ENCODE measurements around the gene VEPH1.

VEPH1 gene

DNA sequence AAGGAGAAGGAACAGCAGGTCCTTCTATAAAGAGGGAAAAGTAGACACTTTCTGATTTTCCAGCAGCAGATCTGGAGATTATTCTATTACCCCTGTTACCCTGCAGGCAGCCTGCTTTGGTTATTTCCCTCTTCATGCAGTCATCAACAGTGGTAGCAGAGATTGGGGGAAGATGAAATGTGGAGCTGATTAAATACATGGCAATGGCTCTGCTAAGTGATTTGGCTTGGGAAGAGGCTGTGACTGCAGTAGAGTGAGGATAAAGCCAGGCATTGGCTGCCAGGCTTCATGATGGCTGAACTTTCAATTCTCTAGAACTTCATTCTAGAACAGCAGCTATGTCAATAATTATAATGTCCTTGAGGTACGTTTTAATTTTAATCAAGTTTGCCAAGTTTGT is 37.5 kb downstream of the VEPH1 start:
- no peak for DNase-seq
- Histone ChIP-seq H3K9me3 (ENCODE audit: insufficient read depth, low read length, severe bottlenecking) (no peaks in the 10 kb centered on the region), H3K4me2 (ENCODE audit: insufficient read depth, low read length) (no peak overlapping the region), H3K4me3 (ENCODE audit: low read depth in 1 of 2, low read length in 2 of 2) (no peak overlapping the region), H3K79me2 (ENCODE audit: insufficient read depth, low read length) (no peaks in the 10 kb centered on the region), H3K9ac (ENCODE audit: low read depth, low read length) (no peak overlapping the region), H3K27ac (ENCODE audit: low read length) (no peak overlapping the region), H2AFZ (ENCODE audit: low read depth, low read length) (no peak overlapping the region), H3K27me3 (ENCODE audit: insufficient read depth, low read length, poor library complexity) (no peaks in the 10 kb centered on the region), H3K4me1 (ENCODE audit: insufficient read depth, low read length) (no peaks in the 10 kb centered on the region), H4K20me1 (ENCODE audit: insufficient read depth, low read length) (no peaks in the 10 kb centered on the region), H3K36me3 (ENCODE audit: insufficient read depth, low read length) (no peaks in the 10 kb centered on the region)
- no peak for ATAC-seq (ENCODE audit: insufficient read depth, low read depth)
- TF ChIP-seq EZH2 (IDR thresholded peaks at IDR 0.05; ENCODE audit: borderline replicate concordance, low read depth, low read length, severe bottlenecking) = no peak
- TF ChIP-seq, protein P1, sequence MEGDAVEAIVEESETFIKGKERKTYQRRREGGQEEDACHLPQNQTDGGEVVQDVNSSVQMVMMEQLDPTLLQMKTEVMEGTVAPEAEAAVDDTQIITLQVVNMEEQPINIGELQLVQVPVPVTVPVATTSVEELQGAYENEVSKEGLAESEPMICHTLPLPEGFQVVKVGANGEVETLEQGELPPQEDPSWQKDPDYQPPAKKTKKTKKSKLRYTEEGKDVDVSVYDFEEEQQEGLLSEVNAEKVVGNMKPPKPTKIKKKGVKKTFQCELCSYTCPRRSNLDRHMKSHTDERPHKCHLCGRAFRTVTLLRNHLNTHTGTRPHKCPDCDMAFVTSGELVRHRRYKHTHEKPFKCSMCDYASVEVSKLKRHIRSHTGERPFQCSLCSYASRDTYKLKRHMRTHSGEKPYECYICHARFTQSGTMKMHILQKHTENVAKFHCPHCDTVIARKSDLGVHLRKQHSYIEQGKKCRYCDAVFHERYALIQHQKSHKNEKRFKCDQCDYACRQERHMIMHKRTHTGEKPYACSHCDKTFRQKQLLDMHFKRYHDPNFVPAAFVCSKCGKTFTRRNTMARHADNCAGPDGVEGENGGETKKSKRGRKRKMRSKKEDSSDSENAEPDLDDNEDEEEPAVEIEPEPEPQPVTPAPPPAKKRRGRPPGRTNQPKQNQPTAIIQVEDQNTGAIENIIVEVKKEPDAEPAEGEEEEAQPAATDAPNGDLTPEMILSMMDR (IDR thresholded peaks at IDR 0.05; ENCODE audit: borderline replicate concordance, extremely low read depth, low read length, poor library complexity, severe bottlenecking) = no peak

DNA sequence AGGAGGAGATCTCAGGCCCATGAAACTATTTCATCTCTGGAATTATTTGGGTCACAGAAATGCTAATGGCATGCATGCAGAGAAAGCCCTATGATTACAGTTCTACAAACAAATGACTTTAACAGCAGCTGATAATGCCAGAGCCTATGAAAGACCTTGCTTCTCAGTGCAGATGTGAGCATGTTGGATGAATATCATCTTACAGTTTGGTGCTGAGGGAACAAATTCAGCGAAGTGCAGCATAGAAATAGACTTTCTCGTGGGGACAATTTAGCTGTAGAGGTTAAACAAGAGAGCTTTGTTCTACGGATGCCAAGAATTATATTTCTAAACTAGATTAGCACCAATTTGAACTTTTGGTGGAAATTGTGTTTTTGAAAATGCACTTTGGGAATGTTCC is 38.9 kb downstream of the VEPH1 start:
- no peaks in the 10 kb centered on the region for H3K4me1 ChIP-seq (ENCODE audit: insufficient read depth, low read length)
- no peak overlapping the region for H3K27ac ChIP-seq (ENCODE audit: low read length)
- no peaks in the 10 kb centered on the region for H3K9me3 ChIP-seq (ENCODE audit: insufficient read depth, low read length, severe bottlenecking)
- no peak overlapping the region for H2AFZ ChIP-seq (ENCODE audit: low read depth, low read length)
- H3K4me2 ChIP-seq (ENCODE audit: insufficient read depth, low read length) = no peak overlapping the region
- no peak overlapping the region for H3K4me3 ChIP-seq (ENCODE audit: low read depth in 1 of 2, low read length in 2 of 2)
- H4K20me1 ChIP-seq (ENCODE audit: insufficient read depth, low read length) = no peaks in the 10 kb centered on the region
- no peak overlapping the region for H3K9ac ChIP-seq (ENCODE audit: low read depth, low read length)
- no peaks in the 10 kb centered on the region for H3K79me2 ChIP-seq (ENCODE audit: insufficient read depth, low read length)
- H3K36me3 ChIP-seq (ENCODE audit: insufficient read depth, low read length) = no peaks in the 10 kb centered on the region
- ATAC-seq (ENCODE audit: insufficient read depth, low read depth) (no peak), DNase-seq (no peak)
- H3K27me3 ChIP-seq (ENCODE audit: insufficient read depth, low read length, poor library complexity) = no peaks in the 10 kb centered on the region
- TF ChIP-seq, protein P1 (IDR thresholded peaks at IDR 0.05; ENCODE audit: borderline replicate concordance, extremely low read depth, low read length, poor library complexity, severe bottlenecking) = no peak
- TF ChIP-seq EZH2 (IDR thresholded peaks at IDR 0.05; ENCODE audit: borderline replicate concordance, low read depth, low read length, severe bottlenecking) = no peak

DNA sequence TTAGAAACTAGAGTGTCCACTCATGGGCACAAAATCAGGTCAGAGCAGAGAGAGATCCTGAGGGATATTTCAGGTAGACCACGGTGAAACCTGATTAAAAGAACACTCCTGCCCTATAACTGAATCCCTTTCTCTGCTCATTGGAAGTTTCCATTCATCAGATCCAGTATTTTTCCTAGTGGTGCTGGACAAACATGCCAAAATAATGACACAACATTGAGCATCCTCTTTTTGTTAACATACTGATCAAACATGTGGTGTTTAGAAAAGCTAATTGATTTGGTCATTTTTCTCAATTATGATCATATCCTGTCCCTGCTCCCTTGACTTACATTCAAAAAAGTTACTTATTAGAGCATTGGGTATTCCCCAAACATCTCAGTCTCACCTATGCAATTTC is 39.4 kb downstream of the VEPH1 start:
- DNase-seq = no peak
- H3K4me2 ChIP-seq (ENCODE audit: insufficient read depth, low read length) = no peak overlapping the region
- no peak overlapping the region for H2AFZ ChIP-seq (ENCODE audit: low read depth, low read length)
- no peak overlapping the region for H3K9ac ChIP-seq (ENCODE audit: low read depth, low read length)
- H3K4me3 ChIP-seq (ENCODE audit: low read depth in 1 of 2, low read length in 2 of 2) = no peak overlapping the region
- H3K27me3 ChIP-seq (ENCODE audit: insufficient read depth, low read length, poor library complexity) = no peaks in the 10 kb centered on the region
- ATAC-seq (ENCODE audit: insufficient read depth, low read depth) = no peak
- H3K4me1 ChIP-seq (ENCODE audit: insufficient read depth, low read length) = no peaks in the 10 kb centered on the region
- no peaks in the 10 kb centered on the region for H3K79me2 ChIP-seq (ENCODE audit: insufficient read depth, low read length)
- no peak overlapping the region for H3K27ac ChIP-seq (ENCODE audit: low read length)
- no peaks in the 10 kb centered on the region for H3K36me3 ChIP-seq (ENCODE audit: insufficient read depth, low read length)
- no peaks in the 10 kb centered on the region for H3K9me3 ChIP-seq (ENCODE audit: insufficient read depth, low read length, severe bottlenecking)
- H4K20me1 ChIP-seq (ENCODE audit: insufficient read depth, low read length) = no peaks in the 10 kb centered on the region
- TF ChIP-seq EZH2 (IDR thresholded peaks at IDR 0.05; ENCODE audit: borderline replicate concordance, low read depth, low read length, severe bottlenecking) = no peak
- TF ChIP-seq, protein P1 (IDR thresholded peaks at IDR 0.05; ENCODE audit: borderline replicate concordance, extremely low read depth, low read length, poor library complexity, severe bottlenecking) = no peak

DNA sequence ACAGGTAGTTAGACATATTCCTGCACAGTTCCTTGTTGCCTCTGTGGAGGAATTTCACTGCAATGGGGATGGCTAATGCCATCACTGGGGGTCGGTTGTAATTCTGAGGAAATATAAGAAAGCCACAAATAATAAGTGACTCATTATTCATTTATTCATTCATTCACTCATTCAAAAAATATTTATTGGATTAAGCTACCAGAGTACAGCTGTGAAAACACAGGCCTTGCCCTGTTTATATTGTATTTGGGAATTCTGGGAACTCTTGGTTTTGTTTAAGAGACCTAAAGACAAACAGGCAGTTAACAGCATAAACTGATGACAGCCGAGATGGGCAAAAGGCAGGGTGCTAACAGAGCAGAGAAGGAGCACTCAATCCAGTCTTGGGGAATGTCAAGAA is 43.0 kb downstream of the VEPH1 start:
- Histone ChIP-seq H3K4me1 (ENCODE audit: insufficient read depth, low read length) (no peaks in the 10 kb centered on the region), H3K27me3 (ENCODE audit: insufficient read depth, low read length, poor library complexity) (no peaks in the 10 kb centered on the region), H3K9me3 (ENCODE audit: insufficient read depth, low read length, severe bottlenecking) (no peaks in the 10 kb centered on the region), H3K4me2 (ENCODE audit: insufficient read depth, low read length) (no peak overlapping the region), H3K27ac (ENCODE audit: low read length) (no peak overlapping the region), H3K9ac (ENCODE audit: low read depth, low read length) (no peak overlapping the region), H2AFZ (ENCODE audit: low read depth, low read length) (no peak overlapping the region), H4K20me1 (ENCODE audit: insufficient read depth, low read length) (no peaks in the 10 kb centered on the region), H3K4me3 (ENCODE audit: low read depth in 1 of 2, low read length in 2 of 2) (no peak overlapping the region), H3K79me2 (ENCODE audit: insufficient read depth, low read length) (no peaks in the 10 kb centered on the region), H3K36me3 (ENCODE audit: insufficient read depth, low read length) (no peaks in the 10 kb centered on the region)
- ATAC-seq (ENCODE audit: insufficient read depth, low read depth) (no peak), DNase-seq (no peak)
- TF ChIP-seq, protein P1 (IDR thresholded peaks at IDR 0.05; ENCODE audit: borderline replicate concordance, extremely low read depth, low read length, poor library complexity, severe bottlenecking) = no peak
- no peak for TF ChIP-seq EZH2 (IDR thresholded peaks at IDR 0.05; ENCODE audit: borderline replicate concordance, low read depth, low read length, severe bottlenecking)

Measured in DND-41 (cell line).